ENCODE data around the gene ADAMTS2.

- TF ChIP-seq EZH2 (IDR thresholded peaks at IDR 0.05; ENCODE audit: insufficient read depth, poor library complexity, severe bottlenecking) (no peak), EZH2phosphoT487 (IDR thresholded peaks at IDR 0.05; ENCODE audit: insufficient read depth, low read depth) (no peak)
Observed at GRCh38 chr5:179152941-179153340, 192.3 kb downstream of the ADAMTS2 start.
